HepG2 (cell line): Measurements from ENCODE around the gene STX1B. TPM values are rescaled to one million over a fixed set of nuclear protein-coding genes. Genes with fewer than 3 reads are reported as not detected.

ENCODE experiments used
- AHR ChIP-seq: IDR thresholded peaks from 2 replicates; pipeline ENCODE4 v1.6.1; 2018; ENCODE audit warnings: missing genetic modification reagents, missing compliant biosample characterization
- CREB1 ChIP-seq, 2 experiments: fragments of 450-650 bp in 1 of 2; IDR thresholded peaks; 2 replicates each; pipeline ENCODE4 v1.6.1; 2016 to 2017; ENCODE audit warnings: control low read depth in 1 of 2, mild to moderate bottlenecking in 1 of 2, missing compliant biosample characterization in 1 of 2, missing genetic modification characterization in 1 of 2
- DBP ChIP-seq: sonication (generic); formaldehyde crosslinking; IDR thresholded peaks from 2 replicates; pipeline ENCODE4 v1.4.0; 2020; ENCODE audit warnings: missing genetic modification reagents; ENCODE audit errors: not compliant biosample characterization
- FOXK1 ChIP-seq: sonication (generic); formaldehyde crosslinking; IDR thresholded peaks from 2 replicates; pipeline ENCODE4 v1.4.0; 2020; ENCODE audit warnings: low read depth, missing genetic modification reagents, borderline replicate concordance
- GATAD2A ChIP-seq: IDR thresholded peaks from 2 replicates; pipeline ENCODE4 v1.6.1; 2016
- GFI1 ChIP-seq: sonication (generic); formaldehyde crosslinking; IDR thresholded peaks from 2 replicates; pipeline ENCODE4 v1.5.0; 2020; ENCODE audit warnings: missing genetic modification reagents, mild to moderate bottlenecking, borderline replicate concordance
- GZF1 ChIP-seq: sonication (generic); formaldehyde crosslinking; IDR thresholded peaks from 2 replicates; pipeline ENCODE4 v1.5.1; 2020; ENCODE audit warnings: mild to moderate bottlenecking, missing genetic modification reagents
- MYPOP ChIP-seq: sonication (generic); formaldehyde crosslinking; IDR thresholded peaks from 2 replicates; pipeline ENCODE4 v1.8.1; 2023; ENCODE audit warnings: mild to moderate bottlenecking, moderate library complexity, missing genetic modification reagents
- NFKBIZ ChIP-seq: IDR thresholded peaks from 2 replicates; pipeline ENCODE4 v1.6.1; 2018; ENCODE audit warnings: missing genetic modification reagents, missing compliant biosample characterization
- SOX6 ChIP-seq, 2 experiments: fragments of 450-650 bp in 1 of 2; sonication (generic) in 1 of 2; formaldehyde crosslinking in 1 of 2; IDR thresholded peaks; 2 replicates each; pipeline versions ENCODE4 v1.4.0 to v1.6.1; 2017 to 2020; ENCODE audit warnings: antibody characterized with exemption in 1 of 2, mild to moderate bottlenecking in 1 of 2, missing genetic modification reagents in 1 of 2
- TFDP2 ChIP-seq: sonication (generic); formaldehyde crosslinking; IDR thresholded peaks from 2 replicates; pipeline ENCODE4 v1.4.0; 2020; ENCODE audit warnings: missing genetic modification reagents
- ZBTB44 ChIP-seq: sonication (generic); formaldehyde crosslinking; IDR thresholded peaks from 2 replicates; pipeline ENCODE4 v1.4.0; 2020; ENCODE audit warnings: missing genetic modification reagents
- ZMYM4 ChIP-seq: sonication (generic); formaldehyde crosslinking; IDR thresholded peaks from 2 replicates; pipeline ENCODE4 v1.8.1; 2023; ENCODE audit warnings: mild to moderate bottlenecking, missing genetic modification reagents
- ZNF546 ChIP-seq: sonication (generic); formaldehyde crosslinking; conservative IDR thresholded peaks from 2 replicates; pipeline ENCODE4 v1.8.1; 2023; ENCODE audit warnings: mild to moderate bottlenecking, missing genetic modification reagents
- ZNF574 ChIP-seq: sonication (generic); formaldehyde crosslinking; IDR thresholded peaks from 2 replicates; pipeline ENCODE4 v1.4.0; 2020; ENCODE audit warnings: missing genetic modification reagents
- ZNF710 ChIP-seq: sonication (generic); formaldehyde crosslinking; IDR thresholded peaks from 2 replicates; pipeline ENCODE4 v1.5.0; 2020; ENCODE audit warnings: mild to moderate bottlenecking, missing genetic modification reagents, borderline replicate concordance
- ZSCAN9 ChIP-seq: IDR thresholded peaks from 2 replicates; pipeline ENCODE4 v1.6.1; 2016; ENCODE audit warnings: borderline replicate concordance
- polyA plus RNA-seq, 8 experiments: library from polyadenylated mRNA; depleted of rRNA in 3 of 8; stranded (reverse) in 7 of 8; unstranded in 1 of 8; fragments of >200 nt; fragmentation: Illumina TruSeq in 4 of 8; extraction: Trizol in 4 of 8; gene quantifications; 2 replicates each; pipeline versions ENCODE4 v1.2.1 to v1.2.3, GENCODE V29; 2011 to 2016; ENCODE audit warnings: low read depth in 4 of 8, missing spikeins in 1 of 8, mixed read lengths in 1 of 8; ENCODE audit not compliant: insufficient read depth in 1 of 8
- total RNA-seq, 5 experiments: library from RNA; depleted of rRNA; stranded (reverse); fragments of >200 nt; fragmentation: Illumina TruSeq; extraction: Trizol; gene quantifications; 2 replicates each; pipeline ENCODE4 v1.2.3, GENCODE V29; 2016; ENCODE audit warnings: low read depth in 1 of 5

Gene STX1B
- total and polyA plus RNA-seq, 2 of the 13 experiments (the other 11 are each of a cell fraction or from before 2014, with no cell fraction given), result 2.1 to 3.0 TPM

GRCh38 chr16:30996985-30997724 lies 13.3 kb downstream of the STX1B start (continued):
- TF ChIP-seq TFDP2 (CRISPR knock-in tag) (peak; percentile 71; the same call in 1 of the 2 replicates), ZNF710 (peak; percentile 74; the same call in 1 of the 2 replicates), ZSCAN9 (CRISPR knock-in tag) (peak; percentile 87), SOX6 (IDR thresholded peaks at IDR 0.05) (no peak), SOX6 (CRISPR knock-in tag; IDR thresholded peaks at IDR 0.05) (peak; percentile 51; the same call in 1 of the 2 replicates), GATAD2A (peak; percentile 60; the same call in 1 of the 2 replicates), NFKBIZ (CRISPR knock-in tag) (0 out of 2 replicates have a peak, but pooled peaks have one; percentile 48), GZF1 (peak; percentile 62; the same call in 1 of the 2 replicates), MYPOP (CRISPR knock-in tag) (peak; percentile 33; the same call in 1 of the 2 replicates), CREB1 (IDR thresholded peaks at IDR 0.05) (no peak), CREB1 (CRISPR knock-in tag; IDR thresholded peaks at IDR 0.05) (no peak), ZBTB44 (CRISPR knock-in tag) (0 out of 2 replicates have a peak, but pooled peaks have one; percentile 54), FOXK1 (no peak), DBP (peak; percentile 59), GFI1 (peak; percentile 58; the same call in 1 of the 2 replicates), AHR (peak; percentile 87; the same call in 1 of the 2 replicates), ZNF546 (CRISPR knock-in tag) (no peak; the same call in 1 of the 2 replicates), ZMYM4 (peak; percentile 32), ZNF574 (CRISPR knock-in tag) (peak; percentile 59; the same call in 1 of the 2 replicates)
